ENCODE data around the gene GNGT2. TPM values are rescaled to one million over a fixed set of nuclear protein-coding genes. Genes with fewer than 3 reads are reported as not detected.

Gene GNGT2
- total and polyA plus RNA-seq, 4 donors: 1.00 to 4.0 (median 1.7) TPM

DNA sequence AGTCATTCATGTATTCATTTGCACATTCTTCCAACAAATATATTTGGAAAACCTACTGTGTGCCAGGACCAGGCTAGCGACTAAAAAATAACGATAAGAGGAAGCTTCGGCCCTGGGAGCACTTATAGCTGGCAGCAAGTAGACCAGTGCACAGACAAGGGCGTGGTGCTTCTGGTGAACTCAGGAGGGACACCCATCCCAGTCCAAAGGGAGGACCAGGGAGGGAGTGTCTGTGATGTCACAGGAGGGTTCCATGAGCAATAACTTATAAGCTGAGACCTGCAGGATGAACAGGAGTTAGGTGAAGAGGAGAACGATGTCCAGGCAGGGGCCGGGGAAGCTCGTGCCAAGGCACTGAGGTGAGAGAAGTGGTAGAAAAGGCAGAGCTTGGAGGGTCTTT lies 37.6 kb upstream of the GNGT2 start:
- ATAC-seq (ENCODE audit: low FRiP score) (no peak), DNase-seq (no peak)
- WGBS, 2 donors: 89 to 90% methylated on average over 7 of the region's 7 CpGs
- no peaks in the 10 kb centered on the region for H3K27me3 ChIP-seq (ENCODE audit: control insufficient read depth in 1 of 2, insufficient read depth in 2 of 2, low read length in 1 of 2)
- H3K9me3 ChIP-seq (ENCODE audit: control insufficient read depth, low read length): no peaks in the 10 kb centered on the region
- H3K36me3 ChIP-seq (ENCODE audit: control insufficient read depth in 1 of 2, insufficient read depth in 2 of 2, low read length in 1 of 2): no peaks in the 10 kb centered on the region
- H3K4me3 ChIP-seq (ENCODE audit: low read length in 2 of 2): no peak overlapping the region
- no peaks in the 10 kb centered on the region for H3K4me1 ChIP-seq (ENCODE audit: control insufficient read depth in 1 of 2, insufficient read depth in 2 of 2, low read length in 2 of 2)
- intact Hi-C loops (cut with DNase I): no loop called here
- no peak overlapping the region for H3K27ac ChIP-seq (ENCODE audit: low read depth in 1 of 2, low read length in 2 of 2)

DNA sequence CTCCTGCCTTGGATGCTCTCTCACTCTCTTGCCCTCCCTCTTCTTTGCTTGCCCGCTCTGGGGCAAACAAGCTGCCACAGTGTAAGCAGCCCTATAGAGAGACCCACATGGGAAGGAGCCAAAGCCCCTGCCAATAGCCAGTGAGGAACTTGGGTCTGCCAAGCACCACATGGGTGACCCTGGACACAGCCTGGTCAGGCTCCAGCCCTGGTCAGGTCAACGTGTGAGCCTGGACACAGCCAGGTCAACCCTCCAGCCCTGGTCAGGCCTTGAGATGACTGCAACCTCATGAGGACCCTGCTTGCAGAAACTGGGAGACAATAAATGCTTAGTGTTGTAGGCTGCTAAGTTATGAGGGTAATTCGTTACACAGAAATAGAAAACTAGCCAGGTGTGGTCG lies 34.5 kb upstream of the GNGT2 start:
- WGBS, 2 donors: 88 to 94% methylated on average over 4 of the region's 4 CpGs
- H3K27me3 ChIP-seq (ENCODE audit: control insufficient read depth in 1 of 2, insufficient read depth in 2 of 2, low read length in 1 of 2): no peaks in the 10 kb centered on the region
- H3K4me1 ChIP-seq (ENCODE audit: control insufficient read depth in 1 of 2, insufficient read depth in 2 of 2, low read length in 2 of 2): no peaks in the 10 kb centered on the region
- DNase-seq (no peak), ATAC-seq (ENCODE audit: low FRiP score) (no peak)
- H3K27ac ChIP-seq (ENCODE audit: low read depth in 1 of 2, low read length in 2 of 2): no peak overlapping the region
- intact Hi-C loops (cut with DNase I): no loop called here
- no peaks in the 10 kb centered on the region for H3K9me3 ChIP-seq (ENCODE audit: control insufficient read depth, low read length)
- no peaks in the 10 kb centered on the region for H3K36me3 ChIP-seq (ENCODE audit: control insufficient read depth in 1 of 2, insufficient read depth in 2 of 2, low read length in 1 of 2)
- no peak overlapping the region for H3K4me3 ChIP-seq (ENCODE audit: low read length in 2 of 2)

DNA sequence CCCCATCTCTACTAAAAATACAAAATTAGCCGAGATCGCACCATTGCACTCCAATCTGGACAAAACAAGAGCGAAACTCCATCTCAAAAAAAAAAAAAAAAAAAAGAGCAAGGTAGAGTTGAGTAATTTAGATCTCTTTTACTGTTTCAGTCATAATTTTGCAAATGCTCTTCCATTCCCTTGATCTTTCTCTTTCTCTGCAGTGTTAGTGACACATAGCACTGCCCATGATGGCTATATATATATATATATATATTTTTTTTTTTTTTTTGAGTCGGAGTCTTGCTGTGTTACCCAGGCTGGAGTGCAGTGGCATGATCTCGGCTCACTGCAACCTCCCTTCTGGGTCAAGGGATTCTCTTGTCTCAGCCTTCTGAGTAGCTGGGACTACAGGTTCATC lies 32.4 kb upstream of the GNGT2 start:
- H3K4me3 ChIP-seq (ENCODE audit: low read length in 2 of 2): no peak overlapping the region
- H3K9me3 ChIP-seq (ENCODE audit: control insufficient read depth, low read length): no peaks in the 10 kb centered on the region
- ATAC-seq (ENCODE audit: low FRiP score) (no peak), DNase-seq (no peak)
- H3K4me1 ChIP-seq (ENCODE audit: control insufficient read depth in 1 of 2, insufficient read depth in 2 of 2, low read length in 2 of 2): no peaks in the 10 kb centered on the region
- H3K27me3 ChIP-seq (ENCODE audit: control insufficient read depth in 1 of 2, insufficient read depth in 2 of 2, low read length in 1 of 2): no peaks in the 10 kb centered on the region
- H3K36me3 ChIP-seq (ENCODE audit: control insufficient read depth in 1 of 2, insufficient read depth in 2 of 2, low read length in 1 of 2): no peaks in the 10 kb centered on the region
- intact Hi-C loops (cut with DNase I): no loop called here
- WGBS, 2 donors: 90 to 94% methylated on average over 5 of the region's 5 CpGs
- no peak overlapping the region for H3K27ac ChIP-seq (ENCODE audit: low read depth in 1 of 2, low read length in 2 of 2)

DNA sequence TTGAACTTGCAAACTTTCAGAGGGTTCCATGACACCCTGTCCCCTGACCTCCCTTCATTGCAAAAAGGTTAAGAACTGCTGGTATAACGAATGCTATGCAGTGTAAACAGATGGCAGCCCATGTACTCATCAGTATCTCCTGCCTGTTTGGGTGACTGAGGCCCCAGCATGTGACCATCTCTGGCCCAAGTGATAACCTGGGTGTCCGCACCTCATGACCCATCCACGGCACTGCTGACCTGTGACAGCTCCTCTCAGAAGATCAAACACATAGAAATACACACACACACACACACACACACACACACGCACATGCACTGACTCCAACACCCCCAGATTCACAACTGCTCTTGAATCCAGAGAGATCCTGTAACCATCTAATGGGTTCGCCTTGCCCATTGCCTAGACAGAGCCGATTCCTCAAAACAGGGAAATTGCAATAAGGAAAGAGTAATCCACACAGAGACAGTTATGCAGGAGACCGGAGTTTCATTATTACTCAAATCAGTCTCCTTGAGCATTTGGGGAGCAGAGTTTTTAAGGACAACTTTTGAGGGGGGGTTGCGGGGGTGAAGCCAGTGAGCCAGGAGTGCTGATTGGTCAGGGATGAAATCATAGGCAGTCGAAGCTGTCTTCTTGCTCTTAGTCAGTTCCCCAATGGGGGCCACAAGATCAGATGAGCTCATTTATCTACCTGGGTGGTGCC lies 31.5 kb upstream of the GNGT2 start:
- ATAC-seq (ENCODE audit: low FRiP score) (no peak), DNase-seq (no peak)
- Histone ChIP-seq H3K27me3 (ENCODE audit: control insufficient read depth in 1 of 2, insufficient read depth in 2 of 2, low read length in 1 of 2) (no peaks in the 10 kb centered on the region), H3K9me3 (ENCODE audit: control insufficient read depth, low read length) (no peaks in the 10 kb centered on the region), H3K4me3 (ENCODE audit: low read length in 2 of 2) (no peak overlapping the region), H3K36me3 (ENCODE audit: control insufficient read depth in 1 of 2, insufficient read depth in 2 of 2, low read length in 1 of 2) (no peaks in the 10 kb centered on the region), H3K27ac (ENCODE audit: low read depth in 1 of 2, low read length in 2 of 2) (no peak overlapping the region), H3K4me1 (ENCODE audit: control insufficient read depth in 1 of 2, insufficient read depth in 2 of 2, low read length in 2 of 2) (no peaks in the 10 kb centered on the region)
- 82 to 83% methylated on average over 9 of the region's 9 CpGs for WGBS, 2 donors
- intact Hi-C loops (cut with DNase I): no loop called here

DNA sequence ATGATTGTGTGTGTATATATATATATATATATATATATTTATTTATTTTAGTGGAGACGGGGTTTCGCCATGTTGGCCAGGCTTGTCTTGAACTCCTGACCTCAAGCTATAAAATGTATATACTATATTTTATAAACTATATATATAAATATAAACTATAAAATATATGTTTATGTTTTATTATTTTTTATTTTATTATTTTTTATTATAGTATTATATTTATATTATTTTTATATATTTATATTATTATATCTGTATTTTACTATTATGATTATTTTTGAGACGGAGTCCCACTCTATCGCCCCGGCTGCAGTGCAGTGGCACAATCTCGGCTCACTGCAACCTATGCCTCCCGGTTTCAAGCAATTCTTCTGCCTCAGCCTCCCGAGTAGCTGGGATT lies 30.7 kb upstream of the GNGT2 start:
- no peaks in the 10 kb centered on the region for H3K27me3 ChIP-seq (ENCODE audit: control insufficient read depth in 1 of 2, insufficient read depth in 2 of 2, low read length in 1 of 2)
- no peaks in the 10 kb centered on the region for H3K36me3 ChIP-seq (ENCODE audit: control insufficient read depth in 1 of 2, insufficient read depth in 2 of 2, low read length in 1 of 2)
- no peaks in the 10 kb centered on the region for H3K4me1 ChIP-seq (ENCODE audit: control insufficient read depth in 1 of 2, insufficient read depth in 2 of 2, low read length in 2 of 2)
- intact Hi-C loops (cut with DNase I): no loop called here
- no peaks in the 10 kb centered on the region for H3K9me3 ChIP-seq (ENCODE audit: control insufficient read depth, low read length)
- H3K4me3 ChIP-seq (ENCODE audit: low read length in 2 of 2): no peak overlapping the region
- ATAC-seq (ENCODE audit: low FRiP score) (no peak), DNase-seq (no peak)
- 78 to 80% methylated on average over 8 of the region's 8 CpGs for WGBS, 2 donors
- H3K27ac ChIP-seq (ENCODE audit: low read depth in 1 of 2, low read length in 2 of 2): no peak overlapping the region

DNA sequence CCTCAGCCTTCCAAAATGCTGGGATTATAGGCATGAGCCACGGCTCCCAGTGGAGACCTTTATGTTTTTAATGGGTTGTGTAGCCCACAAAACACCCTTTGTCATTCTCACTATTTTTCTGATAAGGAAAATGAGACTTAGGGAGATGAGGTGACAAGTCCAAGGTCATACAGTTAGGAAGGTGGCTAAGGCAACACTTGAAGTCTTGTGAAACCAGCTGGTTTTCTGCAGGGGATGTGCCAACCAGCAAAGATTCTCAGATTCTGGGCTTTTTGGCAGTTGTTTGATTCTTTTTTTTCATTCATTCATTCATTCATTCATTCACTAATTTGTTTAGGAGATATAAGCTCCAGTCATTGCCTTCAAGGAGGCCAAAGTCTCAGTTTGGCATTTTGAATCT lies 30.2 kb upstream of the GNGT2 start:
- no peak overlapping the region for H3K4me3 ChIP-seq (ENCODE audit: low read length in 2 of 2)
- WGBS, 2 donors: 83 to 88% methylated on average over 1 of the region's 1 CpG
- H3K4me1 ChIP-seq (ENCODE audit: control insufficient read depth in 1 of 2, insufficient read depth in 2 of 2, low read length in 2 of 2): no peaks in the 10 kb centered on the region
- DNase-seq: no peak
- no peak for ATAC-seq (ENCODE audit: low FRiP score)
- no peak overlapping the region for H3K27ac ChIP-seq (ENCODE audit: low read depth in 1 of 2, low read length in 2 of 2)
- no peaks in the 10 kb centered on the region for H3K9me3 ChIP-seq (ENCODE audit: control insufficient read depth, low read length)
- no peaks in the 10 kb centered on the region for H3K27me3 ChIP-seq (ENCODE audit: control insufficient read depth in 1 of 2, insufficient read depth in 2 of 2, low read length in 1 of 2)
- no peaks in the 10 kb centered on the region for H3K36me3 ChIP-seq (ENCODE audit: control insufficient read depth in 1 of 2, insufficient read depth in 2 of 2, low read length in 1 of 2)
- intact Hi-C loops (cut with DNase I): no loop called here

DNA sequence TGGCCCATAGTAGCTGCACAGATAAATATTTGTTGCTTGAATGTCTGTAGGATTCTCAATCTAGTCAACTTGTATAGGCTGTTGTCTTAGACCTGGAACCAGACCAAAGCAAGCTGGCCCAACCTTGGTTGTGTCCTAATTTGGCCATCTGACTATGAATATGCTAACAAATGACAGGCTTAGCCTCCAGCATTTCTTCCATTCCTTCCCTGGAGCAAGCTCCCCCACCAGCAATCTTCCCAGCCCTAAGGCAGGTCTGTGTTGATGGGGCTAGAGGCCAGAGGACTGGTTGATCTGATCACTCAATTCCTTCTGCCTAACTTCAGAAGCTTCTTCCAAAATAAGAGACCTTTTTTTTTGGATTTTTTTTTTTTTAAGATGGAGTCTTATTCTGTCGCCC lies 29.6 kb upstream of the GNGT2 start:
- WGBS, 2 donors: 89 to 91% methylated on average over 1 of the region's 1 CpG
- DNase-seq (no peak), ATAC-seq (ENCODE audit: low FRiP score) (no peak)
- no peak overlapping the region for H3K4me3 ChIP-seq (ENCODE audit: low read length in 2 of 2)
- no peaks in the 10 kb centered on the region for H3K4me1 ChIP-seq (ENCODE audit: control insufficient read depth in 1 of 2, insufficient read depth in 2 of 2, low read length in 2 of 2)
- no peak overlapping the region for H3K27ac ChIP-seq (ENCODE audit: low read depth in 1 of 2, low read length in 2 of 2)
- H3K27me3 ChIP-seq (ENCODE audit: control insufficient read depth in 1 of 2, insufficient read depth in 2 of 2, low read length in 1 of 2): no peaks in the 10 kb centered on the region
- intact Hi-C loops (cut with DNase I): no loop called here
- H3K36me3 ChIP-seq (ENCODE audit: control insufficient read depth in 1 of 2, insufficient read depth in 2 of 2, low read length in 1 of 2): no peaks in the 10 kb centered on the region
- H3K9me3 ChIP-seq (ENCODE audit: control insufficient read depth, low read length): no peaks in the 10 kb centered on the region

DNA sequence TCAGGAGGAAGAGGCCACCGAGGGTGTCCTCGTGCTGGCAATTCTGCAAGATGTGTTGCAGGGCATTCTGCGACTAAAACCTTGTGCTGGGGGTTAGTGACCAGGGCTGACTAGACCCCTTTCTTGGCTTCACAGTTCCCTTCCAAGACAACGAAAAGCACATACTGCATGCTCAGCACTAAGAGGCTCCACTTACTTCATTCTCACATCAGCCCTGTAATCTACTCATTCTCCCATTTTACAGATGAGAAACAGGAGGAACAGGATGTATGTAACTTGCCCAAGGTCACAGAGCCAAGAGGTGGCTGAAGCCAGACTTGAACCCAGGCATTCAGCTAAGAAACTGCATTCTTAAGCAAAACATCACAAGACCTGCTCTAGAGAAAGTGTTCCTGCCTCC lies 25.5 kb upstream of the GNGT2 start:
- Histone ChIP-seq H3K9me3 (ENCODE audit: control insufficient read depth, low read length) (no peaks in the 10 kb centered on the region), H3K4me1 (ENCODE audit: control insufficient read depth in 1 of 2, insufficient read depth in 2 of 2, low read length in 2 of 2) (no peaks in the 10 kb centered on the region), H3K27ac (ENCODE audit: low read depth in 1 of 2, low read length in 2 of 2) (no peak overlapping the region), H3K4me3 (ENCODE audit: low read length in 2 of 2) (no peak overlapping the region), H3K27me3 (ENCODE audit: control insufficient read depth in 1 of 2, insufficient read depth in 2 of 2, low read length in 1 of 2) (peaks cover 0 to 1% of the 10 kb centered on the region in 2 donors), H3K36me3 (ENCODE audit: control insufficient read depth in 1 of 2, insufficient read depth in 2 of 2, low read length in 1 of 2) (no peaks in the 10 kb centered on the region)
- 74 to 78% methylated on average over 4 of the region's 4 CpGs for WGBS, 2 donors
- DNase-seq (no peak), ATAC-seq (ENCODE audit: low FRiP score) (no peak)
- intact Hi-C loops (cut with DNase I): no loop called here

DNA sequence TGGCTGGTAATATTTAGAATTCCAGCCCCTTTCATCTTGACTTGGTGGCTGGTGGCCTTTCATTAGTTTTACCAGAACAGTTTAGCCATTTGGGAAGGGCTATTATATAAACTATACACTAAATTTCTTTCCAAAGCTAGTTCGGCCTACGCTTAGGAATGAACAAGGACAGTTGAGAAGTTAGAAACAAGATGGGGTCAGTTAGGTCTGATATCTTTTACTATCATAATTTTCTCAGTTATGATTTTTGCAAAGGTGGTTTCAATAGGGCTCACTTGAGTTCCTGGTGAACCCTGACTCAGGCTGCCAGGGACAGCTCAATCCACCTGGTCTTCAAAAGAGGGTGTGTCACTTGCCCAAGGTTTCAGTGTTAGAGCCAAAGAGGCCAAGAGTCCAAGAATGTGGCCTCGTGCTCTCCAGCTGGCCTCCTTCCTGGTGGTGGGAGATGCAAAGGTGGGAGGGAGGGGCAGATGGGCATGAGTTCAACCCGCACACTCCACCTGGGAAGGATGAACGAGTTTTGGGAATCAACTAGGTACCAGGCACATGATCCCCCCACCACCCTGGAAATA lies 24.2 kb upstream of the GNGT2 start:
- Histone ChIP-seq H3K4me3 (ENCODE audit: low read length in 2 of 2) (no peak overlapping the region), H3K27ac (ENCODE audit: low read depth in 1 of 2, low read length in 2 of 2) (no peak overlapping the region), H3K36me3 (ENCODE audit: control insufficient read depth in 1 of 2, insufficient read depth in 2 of 2, low read length in 1 of 2) (no peaks in the 10 kb centered on the region), H3K27me3 (ENCODE audit: control insufficient read depth in 1 of 2, insufficient read depth in 2 of 2, low read length in 1 of 2) (peaks cover 0 to 1% of the 10 kb centered on the region in 2 donors), H3K9me3 (ENCODE audit: control insufficient read depth, low read length) (no peaks in the 10 kb centered on the region), H3K4me1 (ENCODE audit: control insufficient read depth in 1 of 2, insufficient read depth in 2 of 2, low read length in 2 of 2) (no peaks in the 10 kb centered on the region)
- DNase-seq (no peak), ATAC-seq (ENCODE audit: low FRiP score) (no peak)
- 90% methylated on average over 5 of the region's 5 CpGs for WGBS, 2 donors
- intact Hi-C loops (cut with DNase I): no loop called here
